Cortex of kidney (tissue), 1 donor: Measurements from ENCODE around the gene RNF111.
"Not testable (repeated sequence)": the region's sequence is repeated elsewhere in the genome, so short reads cannot be mapped to it uniquely, and the experiment has no call there.

ENCODE experiments used
- DNase-seq: peaks from one replicate; lab custom pipeline; 2025; lab: John Stamatoyannopoulos, UW

Gene RNF111

GRCh38 chr15:59059076-59059597 lies 71.7 kb downstream of the RNF111 start:
- DNase-seq, result no peak

- DNase-seq, result no peak
Measured at GRCh38 chr15:59060348-59060747, 72.9 kb downstream of the RNF111 start.

GRCh38 chr15:59063042-59063441 lies 75.6 kb downstream of the RNF111 start:
- DNase-seq, result no peak

- no peak for DNase-seq
Measured at GRCh38 chr15:59069430-59069829, 82.0 kb downstream of the RNF111 start.

GRCh38 chr15:59074607-59075006 lies 87.1 kb downstream of the RNF111 start:
- DNase-seq, result no peak

GRCh38 chr15:59087731-59088130 lies 100.3 kb downstream of the RNF111 start:
- no peak for DNase-seq

- no peak for DNase-seq
Measured at GRCh38 chr15:59094077-59094476, 106.6 kb downstream of the RNF111 start.

- DNase-seq, result no peak
Measured at GRCh38 chr15:59096429-59096828, 109.0 kb downstream of the RNF111 start.

GRCh38 chr15:59099162-59099685 lies 111.8 kb downstream of the RNF111 start:
- no peak for DNase-seq

- DNase-seq, result no peak
Measured at GRCh38 chr15:59104602-59104911, 117.1 kb downstream of the RNF111 start.

GRCh38 chr15:59104912-59105732 lies 117.7 kb downstream of the RNF111 start, which contains the start of gene CCNB2:
Gene CCNB2 (plus strand): TSS chr15:59105146. CDS start chr15:59105269, 123 bp downstream.
- DNase-seq, result no peak

GRCh38 chr15:59105854-59106253 lies 118.4 kb downstream of the RNF111 start:
- DNase-seq, result no peak

GRCh38 chr15:59111251-59111650 lies 123.8 kb downstream of the RNF111 start:
- DNase-seq, result no peak

GRCh38 chr15:59115047-59115446 lies 127.6 kb downstream of the RNF111 start:
- no peak for DNase-seq

GRCh38 chr15:59116141-59116540 lies 128.7 kb downstream of the RNF111 start:
- DNase-seq, result no peak

- no peak for DNase-seq
Measured at GRCh38 chr15:59116771-59117170, 129.3 kb downstream of the RNF111 start.

- DNase-seq, result no peak
Measured at GRCh38 chr15:59119625-59120024, 132.2 kb downstream of the RNF111 start.

GRCh38 chr15:59120937-59121336 lies 133.5 kb downstream of the RNF111 start:
- DNase-seq, result no peak

- no peak for DNase-seq
Measured at GRCh38 chr15:59124261-59124660, 136.8 kb downstream of the RNF111 start.

GRCh38 chr15:59125683-59126082 lies 138.2 kb downstream of the RNF111 start:
- not testable (repeated sequence) for DNase-seq

GRCh38 chr15:59127255-59127654 lies 139.8 kb downstream of the RNF111 start:
- DNase-seq, result not testable (repeated sequence)

GRCh38 chr15:59131456-59131855 lies 144.0 kb downstream of the RNF111 start:
- DNase-seq, result no peak

- DNase-seq, result no peak
Measured at GRCh38 chr15:59131969-59132562, 144.6 kb downstream of the RNF111 start.
